ENCODE data around the gene SLITRK1.
A peak's percentile ranks its signal among the peaks of the same experiment; 100 is the strongest.

SLITRK1 gene

GRCh38 chr13:83880275-83881139 is 1.8 kb downstream of the SLITRK1 start:
- DNase-seq (ENCODE audit: low spot score), result no peak
- TF ChIP-seq, protein P1, sequence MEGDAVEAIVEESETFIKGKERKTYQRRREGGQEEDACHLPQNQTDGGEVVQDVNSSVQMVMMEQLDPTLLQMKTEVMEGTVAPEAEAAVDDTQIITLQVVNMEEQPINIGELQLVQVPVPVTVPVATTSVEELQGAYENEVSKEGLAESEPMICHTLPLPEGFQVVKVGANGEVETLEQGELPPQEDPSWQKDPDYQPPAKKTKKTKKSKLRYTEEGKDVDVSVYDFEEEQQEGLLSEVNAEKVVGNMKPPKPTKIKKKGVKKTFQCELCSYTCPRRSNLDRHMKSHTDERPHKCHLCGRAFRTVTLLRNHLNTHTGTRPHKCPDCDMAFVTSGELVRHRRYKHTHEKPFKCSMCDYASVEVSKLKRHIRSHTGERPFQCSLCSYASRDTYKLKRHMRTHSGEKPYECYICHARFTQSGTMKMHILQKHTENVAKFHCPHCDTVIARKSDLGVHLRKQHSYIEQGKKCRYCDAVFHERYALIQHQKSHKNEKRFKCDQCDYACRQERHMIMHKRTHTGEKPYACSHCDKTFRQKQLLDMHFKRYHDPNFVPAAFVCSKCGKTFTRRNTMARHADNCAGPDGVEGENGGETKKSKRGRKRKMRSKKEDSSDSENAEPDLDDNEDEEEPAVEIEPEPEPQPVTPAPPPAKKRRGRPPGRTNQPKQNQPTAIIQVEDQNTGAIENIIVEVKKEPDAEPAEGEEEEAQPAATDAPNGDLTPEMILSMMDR (IDR thresholded peaks at IDR 0.05; ENCODE audit: extremely low read depth, missing control alignments), result no peak

GRCh38 chr13:83879431-83880171 is 2.7 kb downstream of the SLITRK1 start:
- TF ChIP-seq, protein P1 (IDR thresholded peaks at IDR 0.05; ENCODE audit: extremely low read depth, missing control alignments), result no peak
- DNase-seq (ENCODE audit: low spot score), result no peak

- TF ChIP-seq, protein P1 (IDR thresholded peaks at IDR 0.05; ENCODE audit: extremely low read depth, missing control alignments), result no peak
- no peak for DNase-seq (ENCODE audit: low spot score)
Measured at GRCh38 chr13:83878691-83879430, 3.4 kb downstream of the SLITRK1 start.

GRCh38 chr13:83877651-83878355 is 4.5 kb downstream of the SLITRK1 start:
- no peak for DNase-seq (ENCODE audit: low spot score)
- TF ChIP-seq, protein P1 (IDR thresholded peaks at IDR 0.05; ENCODE audit: extremely low read depth, missing control alignments), result no peak

DNA sequence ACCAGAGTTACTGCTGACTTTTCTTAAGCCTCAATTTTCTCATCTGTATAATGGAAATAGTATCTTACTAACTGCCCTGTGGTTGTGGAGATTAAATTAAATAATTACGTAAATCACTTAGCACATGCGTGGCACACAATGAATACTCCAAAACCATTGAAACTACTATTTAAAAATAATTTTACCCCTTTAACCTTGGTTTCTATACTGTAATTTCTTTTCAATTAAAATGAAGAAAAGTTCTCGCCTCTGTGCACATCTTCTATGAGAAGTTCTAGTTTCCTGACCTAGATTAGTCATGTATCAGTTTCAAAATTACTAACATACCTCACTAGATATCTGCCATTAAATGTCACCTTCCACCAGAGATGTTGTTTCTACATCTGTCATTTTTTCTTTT is 5.7 kb downstream of the SLITRK1 start:
- DNase-seq (ENCODE audit: low spot score), result peak; percentile 7
- TF ChIP-seq, protein P1 (IDR thresholded peaks at IDR 0.05; ENCODE audit: extremely low read depth, missing control alignments), result no peak

- DNase-seq (ENCODE audit: low spot score), result no peak
- TF ChIP-seq, protein P1 (IDR thresholded peaks at IDR 0.05; ENCODE audit: extremely low read depth, missing control alignments), result no peak
Measured at GRCh38 chr13:83867708-83868107, 14.6 kb downstream of the SLITRK1 start.

Measured in GM20000 (cell line).